Activated CD4-positive, alpha-beta memory T cell treated with anti-CD3 and anti-CD28 coated beads, Interleukin-2, amount 10 ng/mL, durations not matched to agents 7 days and 5 days (primary cell): ENCODE measurements around the gene KIF3C. TPM values are rescaled to one million over a fixed set of nuclear protein-coding genes. Genes with fewer than 3 reads are reported as not detected.
"Not testable (repeated sequence)": the region's sequence is repeated elsewhere in the genome, so short reads cannot be mapped to it uniquely, and the experiment has no call there.

Experiments used
- CTCF ChIA-PET: fragments of 350-600 bp; sonication (Branson Sonifier 250); formaldehyde crosslinking; loops from one replicate; lab custom pipeline; 2021; ENCODE audit warnings: antibody characterized with exemption, inconsistent platforms; lab: Charles Lee
- POLR2A ChIA-PET: fragments of 350-600 bp; sonication (Branson Sonifier 250); formaldehyde crosslinking; loops from one replicate; lab custom pipeline; 2021; ENCODE audit warnings: antibody characterized with exemption; lab: Charles Lee
- DNase-seq: peaks from one replicate; pipeline ENCODE4 v3.0.0-alpha.2; 2020
- H3K27ac Mint-ChIP-seq: one replicate; pipeline ENCODE4 v1.8.0; 2021; ENCODE audit warnings: mild to moderate bottlenecking, mixed read lengths
- H3K27me3 Mint-ChIP-seq: one replicate; pipeline ENCODE4 v1.8.0; 2021; ENCODE audit warnings: mixed read lengths
- H3K36me3 Mint-ChIP-seq: one replicate; pipeline ENCODE4 v1.8.0; 2021; ENCODE audit warnings: low read depth, mixed read lengths
- H3K4me1 Mint-ChIP-seq: one replicate; pipeline ENCODE4 v1.8.0; 2021; ENCODE audit warnings: mixed read lengths
- H3K4me3 Mint-ChIP-seq: one replicate; pipeline ENCODE4 v1.8.0; 2021; ENCODE audit warnings: mild to moderate bottlenecking, mixed read lengths
- H3K9me3 Mint-ChIP-seq: one replicate; pipeline ENCODE4 v1.8.0; 2021; ENCODE audit warnings: mixed read lengths
- total RNA-seq, 2 experiments: library from RNA; stranded (reverse); gene quantifications; one replicate each; pipeline ENCODE4 v1.2.3, GENCODE V29; 2021

KIF3C gene
- total RNA-seq, 2 experiments from 2014 or later: 10.3 to 10.7 TPM

GRCh38 chr2:25899404-25899970 lies 82.8 kb downstream of the KIF3C start:
- no peak overlapping the region for H3K27ac Mint-ChIP-seq
- ChIA-PET POLR2A (no interaction called here), CTCF (no interaction called here)
- no peaks in the 10 kb centered on the region for H3K9me3 Mint-ChIP-seq
- no peak overlapping the region for H3K4me3 Mint-ChIP-seq
- no peak for DNase-seq
- H3K4me1 Mint-ChIP-seq: no peaks in the 10 kb centered on the region
- peaks cover 5% of the 10 kb centered on the region for H3K27me3 Mint-ChIP-seq
- H3K36me3 Mint-ChIP-seq: no peaks in the 10 kb centered on the region

- POLR2A ChIA-PET: no interaction called here
- H3K27ac Mint-ChIP-seq: no peak overlapping the region
- H3K9me3 Mint-ChIP-seq: no peaks in the 10 kb centered on the region
- CTCF ChIA-PET: no interaction called here
- peaks cover 5% of the 10 kb centered on the region for H3K27me3 Mint-ChIP-seq
- H3K4me1 Mint-ChIP-seq: no peaks in the 10 kb centered on the region
- DNase-seq: no peak
- H3K36me3 Mint-ChIP-seq: no peaks in the 10 kb centered on the region
- H3K4me3 Mint-ChIP-seq: no peak overlapping the region
Observed at GRCh38 chr2:25897506-25897905, 84.8 kb downstream of the KIF3C start.

GRCh38 chr2:25896308-25896707 lies 86.0 kb downstream of the KIF3C start:
- H3K9me3 Mint-ChIP-seq, POLR2A ChIA-PET, H3K4me1 Mint-ChIP-seq, CTCF ChIA-PET, DNase-seq, H3K36me3 Mint-ChIP-seq, H3K27me3 Mint-ChIP-seq, H3K27ac Mint-ChIP-seq, H3K4me3 Mint-ChIP-seq: not testable (repeated sequence)

GRCh38 chr2:25895610-25896009 lies 86.7 kb downstream of the KIF3C start:
- Mint-ChIP-seq H3K9me3 (no peaks in the 10 kb centered on the region), H3K4me1 (no peaks in the 10 kb centered on the region), H3K36me3 (no peaks in the 10 kb centered on the region), H3K27ac (no peak overlapping the region), H3K27me3 (peaks cover 7% of the 10 kb centered on the region), H3K4me3 (no peak overlapping the region)
- POLR2A ChIA-PET: no interaction called here
- CTCF ChIA-PET: interaction anchor here (1.3 kb wide), 1 partner anchor 17 kb away, joined by 4 read pairs; the partner anchor contains the start of gene ASXL2
- no peak for DNase-seq

- Mint-ChIP-seq H3K4me3 (no peak overlapping the region), H3K36me3 (no peaks in the 10 kb centered on the region), H3K9me3 (no peaks in the 10 kb centered on the region), H3K4me1 (no peaks in the 10 kb centered on the region), H3K27ac (no peak overlapping the region), H3K27me3 (peaks cover 7% of the 10 kb centered on the region)
- ChIA-PET CTCF (interaction anchor here (1.3 kb wide), 1 partner anchor 17 kb away, joined by 4 read pairs; the partner anchor contains the start of gene ASXL2), POLR2A (no interaction called here)
- no peak for DNase-seq
Observed at GRCh38 chr2:25895018-25895417, 87.3 kb downstream of the KIF3C start.

GRCh38 chr2:25894135-25894830 lies 88.0 kb downstream of the KIF3C start:
- H3K9me3 Mint-ChIP-seq: no peaks in the 10 kb centered on the region
- H3K4me3 Mint-ChIP-seq: no peak overlapping the region
- no peak overlapping the region for H3K27ac Mint-ChIP-seq
- no peaks in the 10 kb centered on the region for H3K36me3 Mint-ChIP-seq
- CTCF ChIA-PET: interaction anchor here (1.3 kb wide), 1 partner anchor 16 kb away, joined by 4 read pairs; the partner anchor contains the start of gene ASXL2
- H3K27me3 Mint-ChIP-seq: peaks cover 7% of the 10 kb centered on the region
- no peaks in the 10 kb centered on the region for H3K4me1 Mint-ChIP-seq
- DNase-seq: no peak
- POLR2A ChIA-PET: no interaction called here

GRCh38 chr2:25891672-25892071 lies 90.6 kb downstream of the KIF3C start:
- ChIA-PET POLR2A (no interaction called here), CTCF (interaction anchor here (1.3 kb wide), 1 partner anchor 39 kb away, joined by 3 read pairs; no protein-coding TSS in a partner anchor)

GRCh38 chr2:25887624-25888242 lies 94.6 kb downstream of the KIF3C start:
- no peak for DNase-seq
- H3K27me3 Mint-ChIP-seq: peaks cover 6% of the 10 kb centered on the region
- H3K27ac Mint-ChIP-seq: no peak overlapping the region
- ChIA-PET POLR2A (no interaction called here), CTCF (interaction anchor here (0.5 kb wide), 1 partner anchor 1202 kb away, joined by 3 read pairs; no protein-coding TSS in a partner anchor)
- H3K4me3 Mint-ChIP-seq: no peak overlapping the region
- no peaks in the 10 kb centered on the region for H3K4me1 Mint-ChIP-seq
- no peaks in the 10 kb centered on the region for H3K9me3 Mint-ChIP-seq
- no peaks in the 10 kb centered on the region for H3K36me3 Mint-ChIP-seq

More at GRCh38 chr2:25891672-25892071, 90.6 kb downstream of the KIF3C start:
- no peaks in the 10 kb centered on the region for H3K4me1 Mint-ChIP-seq
- peaks cover 8% of the 10 kb centered on the region for H3K27me3 Mint-ChIP-seq
- H3K9me3 Mint-ChIP-seq: no peaks in the 10 kb centered on the region
- H3K36me3 Mint-ChIP-seq: no peaks in the 10 kb centered on the region
- no peak for DNase-seq
- no peak overlapping the region for H3K4me3 Mint-ChIP-seq
- H3K27ac Mint-ChIP-seq: no peak overlapping the region

- no peak overlapping the region for H3K27ac Mint-ChIP-seq
Observed at GRCh38 chr2:25885933-25886332, 96.4 kb downstream of the KIF3C start.

GRCh38 chr2:25881764-25882163 lies 100.5 kb downstream of the KIF3C start:
- POLR2A ChIA-PET: no interaction called here
- Mint-ChIP-seq H3K27me3 (peaks cover 3% of the 10 kb centered on the region), H3K9me3 (no peaks in the 10 kb centered on the region), H3K36me3 (peaks cover 4% of the 10 kb centered on the region), H3K4me3 (no peak overlapping the region), H3K27ac (no peak overlapping the region), H3K4me1 (peaks cover 22% of the 10 kb centered on the region)
- CTCF ChIA-PET: interaction anchor here (0.8 kb wide), 1 partner anchor 16 kb away, joined by 3 read pairs; no protein-coding TSS in a partner anchor
- no peak for DNase-seq

More at GRCh38 chr2:25885933-25886332, 96.4 kb downstream of the KIF3C start:
- Mint-ChIP-seq H3K4me3 (no peak overlapping the region), H3K27me3 (peaks cover 4% of the 10 kb centered on the region), H3K4me1 (peaks cover 1% of the 10 kb centered on the region), H3K36me3 (no peaks in the 10 kb centered on the region), H3K9me3 (no peaks in the 10 kb centered on the region)
- DNase-seq: no peak
- ChIA-PET POLR2A (no interaction called here), CTCF (no interaction called here)

- POLR2A ChIA-PET: interaction anchor here (0.7 to 2.7 kb wide), 18 partner anchors 11 to 468 kb away, joined by 3 to 44 read pairs (median 4); partner anchors contain the start of genes DTNB, HADHA, RAB10 and SELENOI
- peaks cover 38% of the 10 kb centered on the region for H3K4me1 Mint-ChIP-seq
Observed at GRCh38 chr2:25879133-25879730, 103.1 kb downstream of the KIF3C start.

GRCh38 chr2:25878361-25879132 lies 103.8 kb downstream of the KIF3C start, which contains the start of gene ASXL2:
ASXL2 (minus strand) TSS chr2:25878487; CDS start chr2:25878222, 265 bp downstream.
- peak within 1 kb of the TSS; percentile 99 for H3K27ac Mint-ChIP-seq
- ChIA-PET CTCF (interaction anchor here (0.7 to 2.5 kb wide), 21 partner anchors 17 to 516 kb away, joined by 3 to 45 read pairs (median 3); no protein-coding TSS in a partner anchor), POLR2A (interaction anchor here (0.7 to 2.7 kb wide), 23 partner anchors 11 to 1802 kb away, joined by 3 to 44 read pairs (median 4); partner anchors contain the start of genes DTNB, HADHA, KIF3C and RAB10)
- DNase-seq: peak; percentile 98
- peaks cover 41% of the 10 kb centered on the region for H3K4me1 Mint-ChIP-seq
- peak within 1 kb of the TSS; percentile 95 for H3K4me3 Mint-ChIP-seq
- no peaks in the 10 kb centered on the region for H3K9me3 Mint-ChIP-seq
- peaks cover 19% of the 10 kb centered on the region for H3K36me3 Mint-ChIP-seq
- H3K27me3 Mint-ChIP-seq: no peaks in the 10 kb centered on the region

More at GRCh38 chr2:25879133-25879730, 103.1 kb downstream of the KIF3C start:
- no peaks in the 10 kb centered on the region for H3K9me3 Mint-ChIP-seq
- peaks cover 15% of the 10 kb centered on the region for H3K36me3 Mint-ChIP-seq
- H3K4me3 Mint-ChIP-seq: peak overlapping the region; percentile 95
- H3K27me3 Mint-ChIP-seq: no peaks in the 10 kb centered on the region
- H3K27ac Mint-ChIP-seq: peak overlapping the region; percentile 99
- CTCF ChIA-PET: interaction anchor here (0.7 to 2.5 kb wide), 20 partner anchors 16 to 517 kb away, joined by 3 to 45 read pairs (median 3); no protein-coding TSS in a partner anchor
- DNase-seq: no peak
